Subcutaneous abdominal adipose tissue (tissue), 5 donors: ENCODE data around the gene XPNPEP3.
A peak's percentile ranks its signal among the peaks of the same experiment; 100 is the strongest.
"Not testable (repeated sequence)": the region's sequence is repeated elsewhere in the genome, so short reads cannot be mapped to it uniquely, and the experiment has no call there.

Source experiments
- H3K27ac ChIP-seq: one replicate; pipeline ENCODE4 v1.7.0; 2013; ENCODE audit warnings: low read depth, mild to moderate bottlenecking, inconsistent platforms, low read length, moderate library complexity
- H3K27me3 ChIP-seq, 5 donors: one replicate each; pipeline ENCODE4 v1.7.0; 2013; ENCODE audit warnings: low read length in 5 of 5, inconsistent platforms in 1 of 5; ENCODE audit not compliant: control insufficient read depth in 5 of 5, insufficient read depth in 4 of 5
- H3K36me3 ChIP-seq, 5 donors: one replicate each; pipeline ENCODE4 v1.7.0; 2013; ENCODE audit warnings: low read length in 5 of 5; ENCODE audit not compliant: control insufficient read depth in 5 of 5, insufficient read depth in 5 of 5
- H3K4me1 ChIP-seq, 5 donors: one replicate each; pipeline ENCODE4 v1.7.0; 2013; ENCODE audit warnings: low read length in 5 of 5, mild to moderate bottlenecking in 3 of 5, moderate library complexity in 1 of 5; ENCODE audit not compliant: control insufficient read depth in 5 of 5, insufficient read depth in 5 of 5
- H3K4me3 ChIP-seq, 5 donors: one replicate each; pipeline ENCODE4 v1.7.0; 2013; ENCODE audit warnings: low read length in 5 of 5, low read depth in 1 of 5
- H3K9ac ChIP-seq, 5 donors: one replicate each; pipeline ENCODE4 v1.7.0; 2013; ENCODE audit warnings: low read length in 5 of 5, mild to moderate bottlenecking in 4 of 5, moderate library complexity in 3 of 5
- H3K9me3 ChIP-seq, 5 donors: one replicate each; pipeline ENCODE4 v1.7.0; 2013; ENCODE audit warnings: low read length in 5 of 5; ENCODE audit not compliant: control insufficient read depth in 5 of 5
- donor health status: healthy.
- donor health status: healthy.
- donor health status: healthy.
- donor health status: healthy.
- donor health status: healthy.

XPNPEP3 gene

GRCh38 chr22:40855979-40856512 is 902 bp upstream of the XPNPEP3 start:
- H3K36me3 ChIP-seq = peaks cover 0 to 7% (median 0%) of the 10 kb centered on the region in 5 donors
- H3K4me1 ChIP-seq = peaks cover 3 to 63% (median 54%) of the 10 kb centered on the region in 5 donors
- peak overlapping the region; percentile 76 to 97 (median 94) for H3K4me3 ChIP-seq
- H3K27ac ChIP-seq = peak overlapping the region; percentile 100
- no peaks in the 10 kb centered on the region for H3K9me3 ChIP-seq
- no peaks in the 10 kb centered on the region for H3K27me3 ChIP-seq
- peak overlapping the region; percentile 98 to 99 (median 99) for H3K9ac ChIP-seq

- H3K36me3 ChIP-seq = peaks cover 0 to 15% (median 5%) of the 10 kb centered on the region in 5 donors
These were observed 434 bp downstream of the XPNPEP3 start for GRCh38 chr22:40857309-40857855.

GRCh38 chr22:40862013-40862412 is 5.1 kb downstream of the XPNPEP3 start, which contains the start of gene DNAJB7:
Gene DNAJB7 (minus strand): TSS chr22:40862113. CDS start chr22:40861994, 119 bp downstream.
- Histone ChIP-seq H3K27ac (no peak within 1 kb of the TSS), H3K4me1 (peaks cover 0 to 15% (median 12%) of the 10 kb centered on the region in 5 donors), H3K4me3 (no peak within 1 kb of the TSS), H3K9me3 (no peaks in the 10 kb centered on the region), H3K27me3 (no peaks in the 10 kb centered on the region), H3K9ac (no peak within 1 kb of the TSS), H3K36me3 (peaks cover 0 to 16% (median 5%) of the 10 kb centered on the region in 5 donors)

More at GRCh38 chr22:40857309-40857855, 434 bp downstream of the XPNPEP3 start:
- Histone ChIP-seq H3K4me3 (peak overlapping the region; percentile 76 to 98 (median 94)), H3K9me3 (no peaks in the 10 kb centered on the region), H3K4me1 (peaks cover 3 to 54% (median 46%) of the 10 kb centered on the region in 5 donors), H3K9ac (peak overlapping the region; percentile 97 to 99 (median 99)), H3K27me3 (no peaks in the 10 kb centered on the region), H3K27ac (peak overlapping the region; percentile 100)

GRCh38 chr22:40862537-40862936 is 5.6 kb downstream of the XPNPEP3 start:
- H3K9me3 ChIP-seq = no peaks in the 10 kb centered on the region
- peaks cover 0 to 12% (median 8%) of the 10 kb centered on the region in 5 donors for H3K4me1 ChIP-seq
- H3K27me3 ChIP-seq = no peaks in the 10 kb centered on the region
- no peak overlapping the region for H3K27ac ChIP-seq
- no peak overlapping the region for H3K4me3 ChIP-seq
- no peak overlapping the region for H3K9ac ChIP-seq
- peaks cover 0 to 16% (median 5%) of the 10 kb centered on the region in 5 donors for H3K36me3 ChIP-seq

- H3K36me3 ChIP-seq = peaks cover 11 to 20% (median 17%) of the 10 kb centered on the region in 5 donors
- no peak overlapping the region for H3K27ac ChIP-seq
- no peak overlapping the region for H3K4me3 ChIP-seq
- no peaks in the 10 kb centered on the region for H3K27me3 ChIP-seq
- H3K4me1 ChIP-seq = no peaks in the 10 kb centered on the region
- no peaks in the 10 kb centered on the region for H3K9me3 ChIP-seq
- peak overlapping the region in 1 of 5 donors; percentile 17 for H3K9ac ChIP-seq
These were observed 10.2 kb downstream of the XPNPEP3 start for GRCh38 chr22:40867109-40867508.

- peaks cover 11 to 25% (median 14%) of the 10 kb centered on the region in 5 donors for H3K36me3 ChIP-seq
- not testable (repeated sequence) for H3K9ac ChIP-seq, H3K27me3 ChIP-seq, H3K4me1 ChIP-seq, H3K9me3 ChIP-seq, H3K4me3 ChIP-seq, H3K27ac ChIP-seq
These were observed 11.4 kb downstream of the XPNPEP3 start for GRCh38 chr22:40868379-40868778.

GRCh38 chr22:40874016-40874415 is 17.1 kb downstream of the XPNPEP3 start:
- Histone ChIP-seq H3K27ac (no peak overlapping the region), H3K36me3 (peaks cover 11 to 28% (median 15%) of the 10 kb centered on the region in 5 donors), H3K27me3 (no peaks in the 10 kb centered on the region), H3K4me3 (no peak overlapping the region), H3K9ac (no peak overlapping the region), H3K4me1 (peaks cover 0 to under 1% (median 0%) of the 10 kb centered on the region in 5 donors), H3K9me3 (no peaks in the 10 kb centered on the region)

GRCh38 chr22:40875111-40875510 is 18.2 kb downstream of the XPNPEP3 start:
- peaks cover 7 to 24% (median 11%) of the 10 kb centered on the region in 5 donors for H3K36me3 ChIP-seq
- no peak overlapping the region for H3K4me3 ChIP-seq
- H3K9me3 ChIP-seq = no peaks in the 10 kb centered on the region
- no peak overlapping the region for H3K9ac ChIP-seq
- no peaks in the 10 kb centered on the region for H3K27me3 ChIP-seq
- H3K4me1 ChIP-seq = peaks cover 0 to 6% (median 0%) of the 10 kb centered on the region in 5 donors
- H3K27ac ChIP-seq = no peak overlapping the region

GRCh38 chr22:40876907-40877306 is 20.0 kb downstream of the XPNPEP3 start:
- peaks cover 0 to 6% (median 0%) of the 10 kb centered on the region in 5 donors for H3K4me1 ChIP-seq
- no peaks in the 10 kb centered on the region for H3K27me3 ChIP-seq
- no peak overlapping the region for H3K4me3 ChIP-seq
- H3K36me3 ChIP-seq = peaks cover 0 to 16% (median 9%) of the 10 kb centered on the region in 5 donors
- peak overlapping the region; percentile 77 for H3K27ac ChIP-seq
- no peak overlapping the region for H3K9ac ChIP-seq
- no peaks in the 10 kb centered on the region for H3K9me3 ChIP-seq

GRCh38 chr22:40877488-40877887 is 20.5 kb downstream of the XPNPEP3 start:
- Histone ChIP-seq H3K27me3 (no peaks in the 10 kb centered on the region), H3K4me3 (no peak overlapping the region), H3K36me3 (peaks cover 0 to 19% (median 15%) of the 10 kb centered on the region in 5 donors), H3K27ac (peak overlapping the region; percentile 77), H3K9ac (no peak overlapping the region), H3K4me1 (peaks cover 0 to 6% (median 0%) of the 10 kb centered on the region in 5 donors), H3K9me3 (no peaks in the 10 kb centered on the region)
